Activated T-cell treated with anti-CD3 and anti-CD28 coated beads, Interleukin-2, amount 50 U/mL, for 1 hour (primary cell): ENCODE measurements around the gene TSC2.

Experiments used
- DNase-seq: peaks from one replicate; pipeline ENCODE4 v3.0.0-alpha.2; 2020

Gene TSC2

GRCh38 chr16:2044541-2044940 is 3.2 kb upstream of the TSC2 start:
- no peak for DNase-seq

- DNase-seq: no peak
These were observed 1.6 kb upstream of the TSC2 start for GRCh38 chr16:2045965-2046892.

GRCh38 chr16:2046893-2047329 is 874 bp upstream of the TSC2 start:
- no peak for DNase-seq

GRCh38 chr16:2048116-2048543 is 345 bp downstream of the TSC2 start:
- no peak for DNase-seq

- no peak for DNase-seq
These were observed 5.4 kb downstream of the TSC2 start for GRCh38 chr16:2053211-2053610.

GRCh38 chr16:2053897-2054296 is 6.1 kb downstream of the TSC2 start:
- DNase-seq: no peak

- no peak for DNase-seq
These were observed 6.9 kb downstream of the TSC2 start for GRCh38 chr16:2054543-2055245.

GRCh38 chr16:2056077-2056476 is 8.3 kb downstream of the TSC2 start:
- no peak for DNase-seq

GRCh38 chr16:2056681-2057407 is 9.1 kb downstream of the TSC2 start:
- no peak for DNase-seq

- no peak for DNase-seq
These were observed 9.7 kb downstream of the TSC2 start for GRCh38 chr16:2057438-2057837.

- DNase-seq: no peak
These were observed 10.6 kb downstream of the TSC2 start for GRCh38 chr16:2058420-2058819.

- no peak for DNase-seq
These were observed 11.1 kb downstream of the TSC2 start for GRCh38 chr16:2058872-2059271.

- no peak for DNase-seq
These were observed 12.6 kb downstream of the TSC2 start for GRCh38 chr16:2060346-2060745.

GRCh38 chr16:2061023-2061422 is 13.2 kb downstream of the TSC2 start:
- no peak for DNase-seq

GRCh38 chr16:2061526-2061925 is 13.7 kb downstream of the TSC2 start:
- no peak for DNase-seq

- no peak for DNase-seq
These were observed 15.0 kb downstream of the TSC2 start for GRCh38 chr16:2062801-2063200.

- no peak for DNase-seq
These were observed 16.1 kb downstream of the TSC2 start for GRCh38 chr16:2063861-2064260.

- no peak for DNase-seq
These were observed 16.7 kb downstream of the TSC2 start for GRCh38 chr16:2064368-2064945.

GRCh38 chr16:2066139-2066538 is 18.4 kb downstream of the TSC2 start:
- no peak for DNase-seq

- DNase-seq: no peak
These were observed 23.0 kb downstream of the TSC2 start for GRCh38 chr16:2070576-2071453.

GRCh38 chr16:2071454-2072202 is 23.8 kb downstream of the TSC2 start:
- DNase-seq: no peak
